Transverse colon (tissue), 4 donors: ENCODE data around the gene CMTM4. TPM values are rescaled to one million over a fixed set of nuclear protein-coding genes. Genes with fewer than 3 reads are reported as not detected.
"Not testable (repeated sequence)": the region's sequence is repeated elsewhere in the genome, so short reads cannot be mapped to it uniquely, and the experiment has no call there.

Experiments used
- DNase-seq: peaks from one replicate; pipeline ENCODE4 v3.0.0-alpha.2; 2019
- H3K27ac ChIP-seq, 4 donors: fragments of 200-600 bp; sonication (generic); 2 replicates each; pipeline ENCODE4 v1.5.1; 2016 to 2018; ENCODE audit warnings: inconsistent platforms in 4 of 4
- H3K27me3 ChIP-seq: fragments of 200-600 bp; sonication (generic); 2 replicates; pipeline ENCODE4 v1.5.1; 2017; ENCODE audit warnings: inconsistent platforms
- H3K36me3 ChIP-seq, 4 donors: fragments of 200-600 bp; sonication (generic); 2 replicates each; pipeline ENCODE4 v1.5.1; 2017 to 2019; ENCODE audit warnings: inconsistent platforms in 4 of 4
- H3K4me1 ChIP-seq, 4 donors: fragments of 200-600 bp; sonication (generic); 2 replicates each; pipeline ENCODE4 v1.5.1; 2017 to 2020; ENCODE audit warnings: inconsistent platforms in 4 of 4
- H3K4me3 ChIP-seq, 4 donors: fragments of 200-600 bp; sonication (generic); 1 replicate in 1 of 4; 2 replicates in 3 of 4; pipeline versions ENCODE4 v1.5.1 to v1.6.1; 2017 to 2019; ENCODE audit warnings: inconsistent platforms in 4 of 4
- H3K9me3 ChIP-seq, 2 donors: fragments of 200-600 bp; sonication (generic); 2 replicates each; pipeline ENCODE4 v1.5.1; 2017 to 2019; ENCODE audit warnings: inconsistent platforms in 2 of 2
- CTCF ChIP-seq, 5 experiments: fragments of 200-600 bp in 3 of 5; fragments of 450-650 bp in 2 of 5; sonication (generic) in 3 of 5; IDR thresholded peaks; 1 replicate in 2 of 5; 2 replicates in 3 of 5; pipeline ENCODE4 v1.5.1; 2016 to 2017; ENCODE audit warnings: antibody characterized with exemption in 5 of 5, inconsistent platforms in 3 of 5, mild to moderate bottlenecking in 2 of 5, moderate library complexity in 1 of 5
- EP300 ChIP-seq: sonication (generic); formaldehyde crosslinking; IDR thresholded peaks from one replicate; pipeline ENCODE4 v1.6.1; 2017; ENCODE audit warnings: antibody characterized with exemption, low read depth
- POLR2A ChIP-seq: fragments of 450-650 bp; IDR thresholded peaks from one replicate; pipeline ENCODE4 v1.6.1; 2016; ENCODE audit warnings: antibody characterized with exemption, mild to moderate bottlenecking, moderate library complexity
- POLR2AphosphoS5 ChIP-seq, 3 donors: sonication (generic); formaldehyde crosslinking; IDR thresholded peaks; one replicate each; pipeline ENCODE4 v1.6.1; 2016; ENCODE audit warnings: antibody characterized with exemption in 3 of 3
- WGBS, 2 donors: methylation state at CpG; one replicate each; pipeline ENCODE4 v1.1.5; 2018; ENCODE audit warnings: low coverage in 1 of 2; 5-methylcytosine and 5-hydroxymethylcytosine counted together
- in situ Hi-C, 4 donors: fragments of 200-750 bp; cut with MboI; loops; one replicate each; pipeline versions ENCODE4 v1.15.0 to v1.15.1; 2017; ENCODE audit warnings: low sequenced_read_pairs in 3 of 4, low pct_ligation_motif_present in 1 of 4, low pct_unique_long_range_greater_than_20kb in 1 of 4
- intact Hi-C: fragments of 100-400 bp; cut with DNase I; formaldehyde crosslinking; loops from one replicate; pipeline ENCODE4 v1.15.1; 2023; ENCODE audit warnings: low total_unique reads
- total RNA-seq, 4 donors: library from RNA; depleted of rRNA; stranded (reverse); fragments of >200 nt; gene quantifications; one replicate each; pipeline ENCODE4 v1.1.0, GENCODE V29; 2016

The CMTM4 gene
- total RNA-seq, 4 donors from 2014 or later, result 77.0 to 167 (median 163) TPM

- TF ChIP-seq POLR2AphosphoS5 (IDR thresholded peaks at IDR 0.05) (no peak), CTCF (IDR thresholded peaks at IDR 0.05) (no peak), EP300 (no peak), POLR2A (no peak)
- in situ Hi-C loops (loop anchor here in 3 of 4 donors (25.0 kb wide), 2 partner anchors 111 to 186 kb away; no protein-coding TSS in a partner anchor), intact Hi-C loops (no loop called here)
- DNase-seq, result no peak
- 79 to 92% methylated on average over 2 to 3 of the region's 3 CpGs for WGBS, 2 donors
- no peaks in the 10 kb centered on the region for H3K27me3 ChIP-seq
- no peaks in the 10 kb centered on the region for H3K9me3 ChIP-seq
- no peak overlapping the region for H3K27ac ChIP-seq
- H3K36me3 ChIP-seq, result no peaks in the 10 kb centered on the region
- no peaks in the 10 kb centered on the region for H3K4me1 ChIP-seq
- no peak overlapping the region for H3K4me3 ChIP-seq
These were observed 98.4 kb downstream of the CMTM4 start for GRCh38 chr16:66598111-66598510.

DNA sequence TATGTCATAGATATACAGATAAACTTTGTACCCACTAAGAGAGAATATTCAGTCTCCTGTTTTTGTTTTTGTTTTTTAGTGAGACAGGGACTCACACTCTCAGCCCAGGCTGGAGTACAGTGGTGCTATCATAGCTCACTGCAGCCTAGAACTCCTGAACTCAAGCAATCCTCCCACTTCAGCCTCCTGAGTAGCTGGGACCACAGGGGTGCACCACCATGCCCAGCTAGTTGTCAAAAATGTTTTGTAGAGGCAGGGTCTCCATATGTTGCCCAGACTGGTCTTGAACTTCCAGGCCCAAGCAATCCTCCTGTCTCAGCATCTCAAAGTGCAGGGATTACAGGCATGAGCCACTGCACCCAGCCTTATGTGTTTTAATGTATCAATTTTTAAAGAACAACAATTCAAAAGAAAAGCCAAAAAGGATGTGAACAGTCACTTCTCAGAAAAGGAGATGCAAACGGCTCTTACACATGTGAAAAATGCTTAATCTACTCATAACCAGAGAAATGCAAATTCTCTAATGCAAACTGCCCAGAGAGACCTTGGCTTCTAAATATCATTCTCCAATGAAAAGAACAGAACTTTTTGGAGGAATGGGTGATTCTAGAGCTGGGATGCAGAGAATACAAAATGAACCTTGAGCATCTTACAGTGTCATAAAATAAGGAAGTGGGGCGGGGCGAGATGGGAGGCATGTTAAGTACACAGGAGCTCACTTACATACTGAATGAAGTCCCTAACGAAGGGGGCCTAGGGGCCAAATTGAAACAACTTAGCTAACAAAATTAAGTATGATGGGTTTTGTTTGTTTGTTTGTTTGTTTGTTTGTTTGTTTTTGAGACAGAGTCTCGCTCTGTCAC is 99.3 kb downstream of the CMTM4 start:
- no peaks in the 10 kb centered on the region for H3K4me1 ChIP-seq
- DNase-seq, result no peak
- TF ChIP-seq POLR2AphosphoS5 (IDR thresholded peaks at IDR 0.05) (no peak), CTCF (IDR thresholded peaks at IDR 0.05) (no peak), EP300 (no peak), POLR2A (no peak)
- intact Hi-C loops, result no loop called here
- H3K9me3 ChIP-seq, result no peaks in the 10 kb centered on the region
- no peaks in the 10 kb centered on the region for H3K27me3 ChIP-seq
- no peak overlapping the region for H3K4me3 ChIP-seq
- whole genome bisulfite sequencing, 2 donors, result 57 to 76% methylated on average over 4 to 5 of the region's 5 CpGs
- in situ Hi-C loops, result loop anchor here in 3 of 4 donors (25.0 kb wide), 2 partner anchors 110 to 185 kb away; no protein-coding TSS in a partner anchor
- H3K36me3 ChIP-seq, result no peaks in the 10 kb centered on the region
- H3K27ac ChIP-seq, result no peak overlapping the region

- 98% methylated on average over 4 of the region's 4 CpGs; no CpG with 5 or more reads in 1 of the 2 donors for WGBS, 2 donors
- intact Hi-C loops, H3K27me3 ChIP-seq, H3K4me3 ChIP-seq, DNase-seq, H3K27ac ChIP-seq, H3K36me3 ChIP-seq, H3K9me3 ChIP-seq, H3K4me1 ChIP-seq: not testable (repeated sequence)
- in situ Hi-C loops, result loop anchor here in 3 of 4 donors (25.0 kb wide), 2 partner anchors 109 to 184 kb away; no protein-coding TSS in a partner anchor
These were observed 100.0 kb downstream of the CMTM4 start for GRCh38 chr16:66596559-66596958.

- intact Hi-C loops, result no loop called here
- no peaks in the 10 kb centered on the region for H3K4me1 ChIP-seq
- WGBS, 2 donors, result 60 to 78% methylated on average over 5 to 7 of the region's 7 CpGs
- H3K9me3 ChIP-seq, result no peaks in the 10 kb centered on the region
- H3K36me3 ChIP-seq, result no peaks in the 10 kb centered on the region
- DNase-seq, result no peak
- in situ Hi-C loops, result loop anchor here in 3 of 4 donors (25.0 kb wide), 2 partner anchors 107 to 182 kb away; no protein-coding TSS in a partner anchor
- TF ChIP-seq POLR2A, result no peak
- TF ChIP-seq POLR2AphosphoS5 (IDR thresholded peaks at IDR 0.05), result no peak
- no peak for TF ChIP-seq CTCF (IDR thresholded peaks at IDR 0.05)
- TF ChIP-seq EP300, result no peak
- H3K27me3 ChIP-seq, result no peaks in the 10 kb centered on the region
- H3K4me3 ChIP-seq, result no peak overlapping the region
- H3K27ac ChIP-seq, result no peak overlapping the region
These were observed 101.8 kb downstream of the CMTM4 start for GRCh38 chr16:66594739-66595138.
